Neutrophil (primary cell): Measurements from ENCODE around the gene CX3CR1.

ENCODE experiments used
- H3K27ac ChIP-seq: fragments of 200-600 bp; sonication (generic); 2 replicates; pipeline ENCODE4 v1.5.1; 2016; ENCODE audit warnings: mild to moderate bottlenecking, moderate library complexity
- H3K27me3 ChIP-seq: fragments of 200-600 bp; sonication (generic); 2 replicates; pipeline ENCODE4 v1.6.0; 2016; ENCODE audit warnings: mild to moderate bottlenecking
- H3K36me3 ChIP-seq: fragments of 200-600 bp; sonication (generic); 2 replicates; pipeline ENCODE4 v1.5.1; 2017
- H3K4me1 ChIP-seq, 2 experiments: fragments of 200-600 bp in 1 of 2; sonication (generic) in 1 of 2; 1 replicate in 1 of 2; 2 replicates in 1 of 2; pipeline versions ENCODE4 v1.5.1 to v1.6.1; 2013 to 2016; ENCODE audit warnings: low read depth in 1 of 2, low read length in 1 of 2, mild to moderate bottlenecking in 1 of 2, moderate library complexity in 1 of 2; ENCODE audit not compliant: control insufficient read depth in 1 of 2, insufficient read depth in 1 of 2
- H3K4me3 ChIP-seq, 2 experiments: fragments of 200-600 bp in 1 of 2; sonication (generic) in 1 of 2; 1 replicate in 1 of 2; 2 replicates in 1 of 2; pipeline ENCODE4 v1.5.1; 2013 to 2016; ENCODE audit warnings: low read depth in 1 of 2, low read length in 1 of 2, mild to moderate bottlenecking in 1 of 2, moderate library complexity in 1 of 2
- H3K9me3 ChIP-seq: fragments of 200-600 bp; sonication (generic); 2 replicates; pipeline ENCODE4 v1.5.1; 2016
- TF ChIP-seq, protein P1 (sequence below): fragments of 200-600 bp; sonication (generic); IDR thresholded peaks from 2 replicates; pipeline ENCODE4 v1.5.1; 2016; ENCODE audit warnings: antibody characterized with exemption

CX3CR1 gene

DNA sequence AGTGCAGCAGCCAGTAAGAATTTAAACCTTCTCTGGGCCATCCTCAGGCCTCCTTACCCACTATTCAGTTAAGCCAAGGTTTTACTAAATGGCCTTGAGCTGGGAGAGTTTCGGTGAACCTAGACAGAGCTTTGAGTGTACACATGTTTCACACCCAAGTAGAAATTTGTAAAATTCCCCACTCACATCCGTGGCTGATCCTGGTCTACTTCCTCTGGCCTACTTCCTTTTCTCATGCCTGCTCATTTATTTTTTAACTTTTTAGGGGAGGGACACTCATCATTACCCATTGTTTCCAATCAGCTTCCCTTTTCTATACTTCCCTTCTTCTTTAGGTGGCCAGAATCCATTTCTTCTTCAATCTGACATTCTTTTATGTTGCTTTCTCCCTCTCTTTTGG is 7.6 kb downstream of the CX3CR1 start:
- H3K9me3 ChIP-seq = no peaks in the 10 kb centered on the region
- peak overlapping the region; percentile 88 for H3K27ac ChIP-seq
- H3K4me1 ChIP-seq = peaks cover 28 to 30% of the 10 kb centered on the region in 2 experiments
- TF ChIP-seq, protein P1, sequence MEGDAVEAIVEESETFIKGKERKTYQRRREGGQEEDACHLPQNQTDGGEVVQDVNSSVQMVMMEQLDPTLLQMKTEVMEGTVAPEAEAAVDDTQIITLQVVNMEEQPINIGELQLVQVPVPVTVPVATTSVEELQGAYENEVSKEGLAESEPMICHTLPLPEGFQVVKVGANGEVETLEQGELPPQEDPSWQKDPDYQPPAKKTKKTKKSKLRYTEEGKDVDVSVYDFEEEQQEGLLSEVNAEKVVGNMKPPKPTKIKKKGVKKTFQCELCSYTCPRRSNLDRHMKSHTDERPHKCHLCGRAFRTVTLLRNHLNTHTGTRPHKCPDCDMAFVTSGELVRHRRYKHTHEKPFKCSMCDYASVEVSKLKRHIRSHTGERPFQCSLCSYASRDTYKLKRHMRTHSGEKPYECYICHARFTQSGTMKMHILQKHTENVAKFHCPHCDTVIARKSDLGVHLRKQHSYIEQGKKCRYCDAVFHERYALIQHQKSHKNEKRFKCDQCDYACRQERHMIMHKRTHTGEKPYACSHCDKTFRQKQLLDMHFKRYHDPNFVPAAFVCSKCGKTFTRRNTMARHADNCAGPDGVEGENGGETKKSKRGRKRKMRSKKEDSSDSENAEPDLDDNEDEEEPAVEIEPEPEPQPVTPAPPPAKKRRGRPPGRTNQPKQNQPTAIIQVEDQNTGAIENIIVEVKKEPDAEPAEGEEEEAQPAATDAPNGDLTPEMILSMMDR = no peak
- no peaks in the 10 kb centered on the region for H3K36me3 ChIP-seq
- H3K4me3 ChIP-seq = peak overlapping the region; percentile 9 to 13
- H3K27me3 ChIP-seq = no peaks in the 10 kb centered on the region

DNA sequence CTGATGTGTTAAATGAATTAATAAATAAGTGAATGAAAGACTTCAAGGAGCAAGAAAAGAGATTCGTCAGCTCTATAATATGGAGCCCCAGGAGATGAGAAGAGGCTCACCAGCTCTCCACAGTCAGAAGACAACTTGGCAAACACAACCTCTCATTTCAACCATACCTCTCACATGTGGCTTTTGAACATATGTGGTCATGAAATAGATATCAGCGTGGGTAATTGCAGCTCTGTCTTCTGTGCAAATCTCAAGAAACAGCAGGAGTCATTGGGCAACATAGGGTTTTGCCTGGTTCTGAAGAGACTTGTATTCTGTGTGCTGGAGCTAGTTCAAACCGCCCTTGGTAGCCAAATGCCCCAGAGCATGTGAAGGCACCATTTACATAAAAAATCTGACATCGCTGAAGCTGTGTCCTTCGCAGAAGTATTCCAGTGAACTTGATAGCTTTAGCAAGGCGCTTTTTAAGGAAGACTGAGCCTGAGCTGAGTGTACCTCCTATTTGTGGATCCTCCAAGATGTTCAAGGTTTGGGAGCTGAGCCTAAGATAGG is 8.4 kb downstream of the CX3CR1 start:
- Histone ChIP-seq H3K4me1 (peaks cover 28 to 30% of the 10 kb centered on the region in 2 experiments), H3K36me3 (no peaks in the 10 kb centered on the region), H3K27me3 (no peaks in the 10 kb centered on the region), H3K9me3 (no peaks in the 10 kb centered on the region), H3K4me3 (peak overlapping the region; percentile 9 to 13), H3K27ac (peak overlapping the region; percentile 88)
- TF ChIP-seq, protein P1 = no peak

DNA sequence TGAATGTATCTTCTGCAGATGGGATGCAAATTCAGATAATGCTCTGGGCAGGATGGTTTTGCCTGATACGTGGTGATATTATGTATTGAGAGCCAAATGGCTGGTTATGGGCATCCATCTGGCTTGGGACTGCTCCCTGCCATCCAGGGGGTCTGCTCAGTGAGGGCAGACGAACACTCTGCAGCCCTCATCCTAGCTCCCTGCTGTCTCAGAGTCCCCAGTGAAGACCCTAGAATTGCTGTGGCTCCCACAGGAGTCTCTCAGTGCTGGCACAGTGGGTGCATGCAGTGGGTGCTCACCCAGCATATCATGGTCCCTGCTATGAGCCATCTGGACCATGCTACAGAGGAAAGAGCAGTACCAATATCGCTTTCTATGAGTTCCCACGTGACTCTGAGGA is 10.3 kb downstream of the CX3CR1 start:
- Histone ChIP-seq H3K9me3 (no peaks in the 10 kb centered on the region), H3K4me1 (peaks cover 32% of the 10 kb centered on the region in 2 experiments), H3K27me3 (no peaks in the 10 kb centered on the region), H3K27ac (no peak overlapping the region), H3K4me3 (no peak overlapping the region), H3K36me3 (no peaks in the 10 kb centered on the region)
- TF ChIP-seq, protein P1 = no peak

DNA sequence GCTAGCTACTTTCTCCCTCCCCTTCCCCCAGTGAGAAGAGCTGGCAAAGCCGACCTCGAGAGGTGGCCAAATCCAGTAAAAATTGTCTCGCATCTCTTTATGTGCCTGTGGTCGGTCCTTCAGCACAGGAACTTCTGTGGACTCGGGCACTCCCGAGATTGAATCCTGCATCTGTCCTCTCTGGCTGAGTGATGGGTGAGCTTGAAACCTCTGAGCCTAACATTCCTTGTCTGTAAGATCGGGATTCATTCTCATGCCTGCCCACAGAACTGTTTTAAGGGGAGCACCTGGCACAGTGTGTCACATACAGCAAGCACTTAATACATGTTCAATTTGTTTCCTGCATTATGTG is 11.3 kb downstream of the CX3CR1 start:
- H3K27me3 ChIP-seq = no peaks in the 10 kb centered on the region
- TF ChIP-seq, protein P1 = no peak
- no peak overlapping the region for H3K27ac ChIP-seq
- H3K4me1 ChIP-seq = peaks cover 42% of the 10 kb centered on the region in 2 experiments
- H3K9me3 ChIP-seq = no peaks in the 10 kb centered on the region
- no peaks in the 10 kb centered on the region for H3K36me3 ChIP-seq
- no peak overlapping the region for H3K4me3 ChIP-seq

DNA sequence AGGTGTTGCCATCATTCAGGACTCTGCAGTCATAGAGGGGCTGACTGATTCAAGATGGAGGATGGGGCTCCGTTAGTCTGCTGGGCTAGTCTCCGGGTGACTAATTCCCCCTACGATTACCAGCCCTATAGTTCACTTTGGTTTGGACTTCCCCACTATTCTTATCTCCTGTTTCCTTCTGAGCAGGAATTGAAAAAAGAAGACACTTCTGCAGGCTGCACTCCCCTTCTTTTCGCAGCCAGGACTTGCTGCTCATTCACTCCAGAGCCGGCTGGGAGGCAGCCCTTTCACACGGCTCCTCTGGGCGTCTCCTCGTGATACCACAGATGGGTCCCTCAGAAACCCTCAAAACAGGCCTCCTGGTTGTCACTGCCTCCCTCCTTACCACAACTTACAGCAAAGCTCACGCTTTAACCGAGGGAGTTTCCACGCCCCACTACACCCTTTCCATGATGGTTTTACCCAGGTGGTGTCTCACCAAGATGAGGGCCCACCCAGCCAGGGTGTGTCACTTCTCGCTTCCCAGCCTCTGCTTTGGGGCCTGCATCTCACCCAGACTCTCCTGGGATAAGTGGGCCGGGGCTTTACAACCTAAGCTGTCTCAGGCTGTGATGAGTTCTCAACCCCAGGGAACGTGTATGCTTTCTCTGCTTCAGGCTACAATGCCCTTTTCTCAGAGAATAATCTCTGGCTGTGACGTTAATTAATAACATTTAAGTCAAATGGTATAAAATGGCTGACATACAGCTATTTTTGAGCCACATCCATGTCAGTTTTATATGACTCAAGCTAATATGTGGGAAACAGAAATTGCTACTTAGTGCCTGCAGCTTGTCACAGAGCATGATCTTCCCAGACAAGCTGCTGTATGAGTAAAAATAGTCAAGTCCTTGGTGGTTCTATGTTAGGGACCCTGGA is 11.9 kb downstream of the CX3CR1 start:
- Histone ChIP-seq H3K4me1 (peaks cover 43 to 45% of the 10 kb centered on the region in 2 experiments), H3K9me3 (no peaks in the 10 kb centered on the region), H3K27ac (no peak overlapping the region), H3K4me3 (no peak overlapping the region), H3K36me3 (no peaks in the 10 kb centered on the region), H3K27me3 (no peaks in the 10 kb centered on the region)
- TF ChIP-seq, protein P1 = no peak
